Loucy (cell line): ENCODE data around the gene TTC27.

Experiments used
- EZH2phosphoT487 ChIP-seq: fragments of 200-600 bp; IDR thresholded peaks from 2 replicates; pipeline ENCODE4 v1.6.1; 2018; ENCODE audit warnings: antibody characterized with exemption, mild to moderate bottlenecking, moderate library complexity, borderline replicate concordance
- TF ChIP-seq, protein P1 (sequence below): fragments of 200-600 bp; sonication (generic); conservative IDR thresholded peaks from 2 replicates; pipeline ENCODE4 v1.5.1; 2014; ENCODE audit warnings: mild to moderate bottlenecking, antibody characterized with exemption, low read length

DNA sequence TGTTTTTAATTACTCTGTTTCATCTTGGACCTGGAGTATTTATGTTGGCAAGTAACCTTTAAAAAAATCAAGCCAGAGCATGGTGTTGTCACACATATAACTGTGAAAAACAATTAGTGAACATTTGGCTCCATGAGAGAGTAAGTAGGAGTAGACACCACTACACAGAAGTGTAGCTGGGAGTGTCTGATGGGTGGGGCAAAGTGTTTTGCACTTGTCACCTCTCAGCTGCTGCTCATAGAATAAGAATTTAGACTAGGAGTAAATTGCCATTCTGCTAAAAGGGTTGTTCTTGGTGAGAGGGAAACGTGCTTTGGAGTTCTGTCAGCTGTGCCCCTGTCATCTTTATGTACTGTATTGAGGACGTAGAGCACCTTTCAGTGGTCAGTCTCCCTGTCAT, 114.5 kb downstream of the TTC27 start:
- TF ChIP-seq, protein P1, sequence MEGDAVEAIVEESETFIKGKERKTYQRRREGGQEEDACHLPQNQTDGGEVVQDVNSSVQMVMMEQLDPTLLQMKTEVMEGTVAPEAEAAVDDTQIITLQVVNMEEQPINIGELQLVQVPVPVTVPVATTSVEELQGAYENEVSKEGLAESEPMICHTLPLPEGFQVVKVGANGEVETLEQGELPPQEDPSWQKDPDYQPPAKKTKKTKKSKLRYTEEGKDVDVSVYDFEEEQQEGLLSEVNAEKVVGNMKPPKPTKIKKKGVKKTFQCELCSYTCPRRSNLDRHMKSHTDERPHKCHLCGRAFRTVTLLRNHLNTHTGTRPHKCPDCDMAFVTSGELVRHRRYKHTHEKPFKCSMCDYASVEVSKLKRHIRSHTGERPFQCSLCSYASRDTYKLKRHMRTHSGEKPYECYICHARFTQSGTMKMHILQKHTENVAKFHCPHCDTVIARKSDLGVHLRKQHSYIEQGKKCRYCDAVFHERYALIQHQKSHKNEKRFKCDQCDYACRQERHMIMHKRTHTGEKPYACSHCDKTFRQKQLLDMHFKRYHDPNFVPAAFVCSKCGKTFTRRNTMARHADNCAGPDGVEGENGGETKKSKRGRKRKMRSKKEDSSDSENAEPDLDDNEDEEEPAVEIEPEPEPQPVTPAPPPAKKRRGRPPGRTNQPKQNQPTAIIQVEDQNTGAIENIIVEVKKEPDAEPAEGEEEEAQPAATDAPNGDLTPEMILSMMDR: no peak
- TF ChIP-seq EZH2phosphoT487: no peak
